ENCODE results near the gene PLLP.

Gene PLLP, protein sequence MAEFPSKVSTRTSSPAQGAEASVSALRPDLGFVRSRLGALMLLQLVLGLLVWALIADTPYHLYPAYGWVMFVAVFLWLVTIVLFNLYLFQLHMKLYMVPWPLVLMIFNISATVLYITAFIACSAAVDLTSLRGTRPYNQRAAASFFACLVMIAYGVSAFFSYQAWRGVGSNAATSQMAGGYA

DNA sequence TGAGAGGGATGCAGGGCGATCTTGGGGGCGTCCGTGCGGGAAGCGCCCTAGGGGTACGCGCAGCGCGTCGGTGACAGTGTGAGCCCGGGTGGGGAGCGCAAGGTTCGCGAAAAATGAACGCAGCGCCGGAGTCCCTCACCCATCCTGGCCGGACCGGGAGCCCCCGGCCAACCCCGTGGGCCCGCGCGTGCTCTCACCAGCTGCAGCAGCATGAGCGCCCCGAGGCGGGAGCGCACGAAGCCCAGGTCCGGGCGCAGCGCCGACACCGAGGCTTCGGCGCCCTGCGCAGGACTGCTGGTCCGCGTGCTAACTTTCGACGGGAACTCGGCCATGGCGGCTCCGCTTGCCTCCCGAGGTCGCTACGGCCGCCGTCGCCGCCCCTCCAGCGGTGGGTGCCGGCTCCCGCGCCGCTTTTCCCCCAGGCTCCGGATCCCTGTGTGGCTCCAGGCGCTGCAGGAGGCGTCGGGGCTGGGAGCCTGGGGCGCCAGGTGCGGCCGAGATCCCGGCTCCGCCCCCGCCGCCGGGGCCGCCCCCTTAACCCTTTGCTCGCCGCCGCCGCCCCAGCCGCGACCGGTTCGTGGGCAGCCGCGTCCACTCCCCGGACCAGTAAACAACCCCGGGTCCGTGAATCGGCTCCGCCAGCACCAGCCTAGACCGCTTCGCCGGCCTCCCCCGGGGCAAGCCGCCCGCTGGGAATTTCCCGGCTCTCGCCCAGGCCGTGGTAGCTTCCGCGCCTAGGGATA lies at the start of gene PLLP:
PLLP (minus strand) TSS at position 464 of the 743 bp plus-strand sequence; CDS start at position 332, 132 bp downstream.
- DNase-seq: peak; percentile 53

DNA sequence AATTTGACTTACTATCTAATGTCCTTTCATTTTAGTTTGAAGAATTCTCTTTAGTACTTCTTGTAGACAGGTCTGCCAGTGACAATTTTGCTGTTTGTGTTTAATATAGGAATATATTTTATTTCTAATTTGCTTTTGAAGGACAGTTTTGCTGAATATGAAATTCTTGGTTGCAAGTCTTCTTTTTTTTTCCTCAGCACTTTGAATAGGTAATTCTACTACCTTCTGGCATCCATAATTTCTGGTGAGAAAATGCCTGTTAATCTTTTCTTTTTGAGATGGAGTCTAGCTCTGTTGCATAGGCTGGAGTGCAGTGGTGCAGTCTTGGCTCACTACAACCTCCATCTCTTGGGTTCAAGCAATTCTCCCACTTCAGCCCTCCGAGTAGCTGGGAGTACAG lies 48.9 kb upstream of the PLLP start:
- DNase-seq: no peak

DNA sequence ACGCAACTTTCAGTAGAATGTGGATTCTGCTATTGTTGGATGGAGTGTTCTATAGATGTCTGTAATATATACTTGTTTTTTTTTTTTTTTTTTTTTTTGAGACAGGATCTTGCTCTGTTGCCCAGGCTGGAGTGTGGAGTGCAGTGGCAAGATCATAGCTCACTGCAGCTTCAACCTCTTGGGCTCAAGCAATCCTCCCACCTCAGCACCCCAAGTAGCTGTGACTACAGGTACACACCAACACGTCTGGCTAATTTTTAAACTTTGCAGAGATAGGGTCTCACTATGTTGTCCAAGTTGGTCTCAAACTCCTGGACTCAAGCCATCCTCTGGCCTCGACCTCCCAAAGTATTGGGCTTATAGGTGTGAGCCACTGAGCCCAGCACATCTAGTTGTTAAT lies 46.9 kb upstream of the PLLP start:
- no peak for DNase-seq

DNA sequence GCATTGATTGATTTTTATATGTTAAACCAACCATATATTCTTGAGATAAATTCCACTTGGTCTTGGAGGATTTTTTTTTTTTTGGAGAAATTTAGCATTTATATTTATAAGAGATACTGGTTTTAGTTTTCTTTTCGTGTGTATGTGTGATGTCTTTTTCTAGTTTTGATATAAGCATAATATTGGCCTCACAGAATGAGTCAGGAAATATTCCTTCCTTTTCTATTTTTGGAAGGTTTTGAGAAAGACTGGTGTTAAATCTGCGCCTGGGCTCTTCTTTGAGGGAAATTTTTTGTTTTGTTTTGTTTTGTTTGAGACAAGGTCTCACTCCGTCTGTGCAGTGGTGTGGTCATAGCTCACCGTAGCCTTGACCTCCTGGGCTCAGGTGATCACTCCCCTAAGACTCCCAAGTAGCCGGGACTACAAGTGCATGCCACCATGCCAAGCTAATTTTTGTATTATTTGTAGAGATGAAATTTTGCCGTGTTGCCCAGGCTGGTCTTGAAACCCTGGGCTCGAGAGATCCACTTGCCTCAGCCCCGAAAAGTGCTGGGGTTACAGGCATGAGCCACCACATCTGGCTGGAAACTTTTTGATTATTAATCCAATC lies 45.4 kb upstream of the PLLP start:
- no peak for DNase-seq

DNA sequence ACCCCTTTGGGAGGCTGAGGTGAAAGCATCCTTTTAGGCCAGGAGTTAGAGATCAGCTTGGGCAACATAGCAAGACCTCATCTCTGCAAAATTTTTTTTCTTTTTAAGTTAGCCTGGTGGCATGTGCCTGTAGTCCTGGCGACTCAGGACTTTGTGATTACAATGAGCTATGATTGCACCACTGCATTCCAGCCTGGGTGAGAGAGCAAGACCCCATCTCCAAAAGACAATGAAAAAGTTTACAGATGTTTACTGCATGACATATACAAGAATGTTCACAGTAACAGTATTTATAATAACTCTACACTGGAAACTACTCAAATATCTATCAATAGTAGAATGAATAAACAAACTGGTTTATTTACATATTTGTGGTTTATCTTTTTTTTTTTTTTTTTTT lies 41.0 kb upstream of the PLLP start:
- no peak for DNase-seq

DNA sequence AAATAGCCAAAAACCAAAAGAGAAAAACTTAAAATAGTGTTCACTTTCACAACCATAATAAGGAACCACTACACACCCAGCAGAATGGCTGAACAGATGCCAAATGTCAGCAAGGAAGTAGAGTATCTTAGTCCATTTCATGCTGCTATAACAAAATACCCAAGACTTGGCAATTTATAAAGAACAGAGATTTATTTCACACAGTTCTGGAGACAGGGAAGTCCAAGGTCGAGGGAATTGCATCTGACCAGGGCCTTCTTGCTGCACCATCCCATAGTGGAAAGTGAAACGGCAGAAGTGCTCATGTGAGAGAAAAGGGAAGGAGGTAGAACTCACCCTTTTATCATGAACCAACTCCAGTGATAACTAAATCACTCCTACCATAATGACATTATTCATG lies 40.3 kb upstream of the PLLP start:
- DNase-seq: no peak

DNA sequence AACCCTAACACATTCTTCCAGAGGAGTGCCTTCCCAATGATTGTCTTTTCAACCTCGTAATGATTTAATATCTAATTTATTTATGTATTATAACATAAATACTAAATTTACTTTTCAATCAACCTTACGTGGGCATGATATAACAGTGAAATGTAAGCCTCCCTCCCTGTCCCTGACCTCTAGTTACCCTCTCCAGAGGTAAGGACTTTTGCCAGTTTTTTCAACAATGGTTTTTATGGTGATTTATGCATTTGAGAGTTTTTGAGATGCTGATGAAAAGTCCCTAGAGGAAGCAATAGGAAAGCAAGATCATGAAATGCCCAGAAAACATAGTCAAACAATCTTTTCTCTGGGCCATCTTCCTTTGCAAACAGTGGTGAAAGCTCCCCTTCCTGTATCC lies 35.2 kb upstream of the PLLP start:
- no peak for DNase-seq

DNA sequence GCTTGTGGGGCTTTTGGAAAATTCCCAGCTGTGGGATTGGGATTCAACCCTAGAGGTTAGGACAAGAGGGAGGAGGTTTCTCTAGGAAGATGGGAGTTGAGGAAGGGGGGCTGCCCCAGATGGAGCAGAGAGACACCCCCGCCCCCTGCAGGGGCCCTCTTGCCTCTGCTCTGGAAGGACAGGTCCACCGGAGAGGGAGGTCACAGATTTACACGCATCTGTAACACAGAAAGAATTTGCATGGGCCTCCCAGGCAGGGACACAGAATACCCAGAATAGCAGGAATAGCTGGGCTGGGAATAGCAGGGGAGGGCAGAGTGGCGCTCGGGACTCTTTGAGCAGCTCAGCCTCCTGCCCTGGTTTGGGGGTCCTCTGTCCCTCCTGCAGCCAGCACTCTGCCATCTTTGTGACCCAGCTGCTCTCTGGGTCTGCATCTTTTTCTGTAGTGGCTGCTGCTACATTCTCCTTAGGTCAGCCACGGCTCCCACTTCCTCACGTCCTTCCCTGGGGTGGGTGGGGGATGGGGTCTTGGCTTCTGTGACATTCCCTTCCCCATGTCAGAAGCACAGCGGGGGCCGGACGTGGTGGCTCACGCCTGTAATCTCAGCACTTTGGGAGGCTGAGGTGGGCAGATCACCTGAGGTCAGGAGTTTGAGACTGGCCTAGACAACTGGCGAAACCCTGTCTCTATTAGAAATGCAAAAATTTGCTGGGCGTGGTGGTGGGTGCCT lies 33.9 kb upstream of the PLLP start:
- no peak for DNase-seq

DNA sequence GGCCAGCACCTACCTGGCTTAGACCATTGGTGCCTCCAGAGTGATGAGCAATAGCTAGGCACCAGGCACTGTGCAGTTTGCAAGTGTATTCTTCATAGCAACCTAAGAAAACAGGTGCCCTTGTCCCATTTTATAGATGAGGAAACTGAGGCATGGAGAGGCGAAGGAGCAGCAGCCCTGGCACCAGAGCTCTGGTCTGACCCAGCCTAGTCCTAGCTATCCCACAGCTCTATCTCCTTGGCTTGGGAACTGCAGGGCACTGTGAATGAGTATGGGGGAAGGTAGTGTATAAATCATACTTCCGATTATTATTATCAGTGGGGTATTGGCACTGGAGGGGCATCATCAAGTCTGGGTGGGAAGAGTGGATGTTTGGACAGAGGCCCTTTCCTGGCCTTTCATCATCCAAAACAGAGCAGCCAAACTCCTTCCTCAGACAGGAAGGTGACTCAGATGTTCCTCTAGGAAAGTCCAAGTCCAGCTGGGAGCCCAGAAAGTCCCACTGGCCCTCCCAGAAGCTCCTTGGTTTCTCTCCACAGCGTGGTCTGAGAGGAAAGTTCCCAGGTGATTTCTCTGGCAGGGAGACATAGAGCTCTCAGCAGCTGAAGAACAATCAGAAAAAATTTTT lies 32.0 kb upstream of the PLLP start:
- DNase-seq: no peak

DNA sequence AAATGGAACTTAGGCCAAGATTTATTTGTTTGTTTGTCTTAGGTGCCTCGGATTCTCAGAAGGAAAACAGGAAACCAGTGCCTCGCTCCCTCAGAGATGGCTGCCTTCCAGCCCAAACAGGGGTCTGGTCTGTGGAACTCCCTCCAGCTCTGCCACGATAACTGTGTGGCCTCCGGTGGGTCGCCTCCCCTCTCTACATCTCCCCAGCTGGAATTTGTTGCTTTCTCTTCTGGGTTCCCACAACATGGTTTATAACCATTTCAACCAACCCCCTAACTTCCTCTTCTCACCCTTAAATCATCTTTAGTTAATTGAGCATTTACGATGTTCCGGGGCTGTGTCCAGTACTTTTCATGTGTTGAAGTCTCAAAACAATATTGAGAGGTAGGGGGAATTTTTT lies 30.9 kb upstream of the PLLP start:
- no peak for DNase-seq

DNA sequence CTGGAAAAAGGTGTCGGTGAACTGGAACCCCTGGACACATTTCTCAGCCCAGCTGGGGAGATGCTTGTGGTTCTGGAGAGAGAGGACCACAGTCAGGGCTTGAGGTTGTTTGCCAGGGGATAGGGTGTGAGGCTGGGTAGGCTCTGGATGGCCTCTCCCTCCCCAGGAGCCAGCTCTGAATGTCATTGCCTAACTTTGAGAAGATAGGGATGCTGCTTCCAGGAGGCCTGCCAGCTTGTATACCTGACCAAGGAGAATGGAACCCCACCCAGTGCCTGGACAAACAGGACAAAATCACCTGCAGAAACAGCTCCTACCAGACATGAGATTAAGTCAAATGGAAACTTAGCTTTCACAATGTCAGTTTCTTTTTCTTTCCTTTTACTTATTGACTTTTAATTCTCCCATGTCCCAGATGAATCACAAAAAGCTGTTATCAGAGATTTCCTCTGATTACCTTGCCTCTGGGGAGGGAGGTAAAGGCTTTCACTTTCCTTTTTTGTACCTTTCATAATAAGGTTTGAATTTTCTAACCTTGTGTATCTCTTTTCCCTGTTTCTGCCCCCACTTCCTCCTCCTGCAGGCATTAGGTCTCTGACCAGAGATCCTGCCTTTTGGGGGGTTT lies 29.8 kb upstream of the PLLP start:
- no peak for DNase-seq

DNA sequence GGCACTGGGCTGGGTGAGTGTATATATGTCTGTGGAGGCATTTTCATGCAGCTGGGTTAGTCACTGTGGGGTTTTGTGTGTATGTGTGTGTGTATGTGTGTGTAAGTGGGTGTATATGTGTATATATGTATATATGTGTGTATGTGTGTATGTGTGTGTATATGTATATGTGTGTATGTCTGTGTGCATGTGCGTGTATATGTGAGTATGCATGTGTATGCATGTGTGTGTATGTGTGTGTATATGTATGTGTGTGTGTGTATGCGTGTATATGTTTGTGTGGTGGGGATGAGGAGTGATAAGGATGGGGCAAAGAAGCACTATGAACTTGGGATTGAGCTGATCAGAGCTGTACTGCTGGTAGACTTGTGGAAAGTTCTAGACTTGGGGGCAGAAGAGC lies 29.0 kb upstream of the PLLP start:
- DNase-seq: no peak

DNA sequence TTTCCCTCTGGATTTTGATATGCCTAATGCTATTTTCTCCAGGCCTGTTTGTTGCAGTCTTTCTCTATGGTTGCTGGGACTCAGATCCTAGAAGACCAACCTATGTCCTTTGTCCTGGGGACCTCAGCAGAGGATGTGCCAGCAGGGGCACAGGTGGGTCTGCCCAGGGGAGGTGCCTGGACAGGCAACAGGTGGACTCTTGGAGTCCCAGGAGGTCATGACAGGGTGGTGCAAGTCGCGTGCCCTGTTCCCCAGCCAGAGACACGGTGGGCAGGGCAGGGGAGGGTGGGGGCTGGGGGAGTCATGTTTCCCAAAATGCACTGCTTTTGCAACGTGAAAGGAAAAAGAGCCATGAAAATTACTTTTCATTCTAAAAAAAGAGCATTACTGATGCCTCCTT lies 26.3 kb upstream of the PLLP start:
- no peak for DNase-seq

DNA sequence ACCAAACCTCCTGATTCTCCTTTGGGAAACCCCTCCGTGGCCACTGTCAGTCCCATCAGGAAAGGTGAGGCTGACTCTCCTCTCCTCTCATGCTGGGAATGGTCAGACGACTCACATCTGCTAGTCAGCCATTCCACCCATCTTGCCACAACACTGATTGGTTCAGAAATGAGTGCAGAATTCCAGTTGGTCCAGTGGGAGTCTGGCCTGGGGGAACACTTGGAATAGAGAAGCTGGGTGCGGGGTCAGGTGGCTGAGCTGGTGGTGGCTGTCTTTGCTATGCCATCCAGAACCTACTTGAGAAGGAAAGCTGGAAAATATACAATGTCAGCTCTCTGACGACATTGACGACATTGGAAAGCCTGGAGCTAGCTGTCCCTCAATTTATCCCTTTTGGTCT lies 23.6 kb upstream of the PLLP start:
- DNase-seq: no peak

DNA sequence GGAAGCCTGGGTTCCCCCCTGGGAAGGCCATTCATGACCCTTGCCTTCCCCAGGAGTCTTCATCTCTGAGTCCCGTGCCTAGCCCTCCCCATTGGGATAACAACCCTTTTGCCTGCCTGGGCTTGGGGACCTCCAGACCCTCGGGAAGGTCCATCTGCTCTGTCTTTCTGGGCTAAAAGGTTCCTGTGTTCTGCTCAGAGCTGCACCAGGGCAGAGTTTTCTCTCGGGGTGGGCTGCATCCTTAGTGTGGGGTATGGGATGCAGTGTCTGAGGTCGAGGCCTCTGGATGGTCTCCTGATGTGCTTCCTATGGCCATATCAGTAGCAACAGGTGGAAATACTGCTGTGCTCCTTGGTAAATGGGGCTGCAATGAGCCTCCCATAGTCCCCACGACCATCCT lies 22.9 kb upstream of the PLLP start:
- no peak for DNase-seq

DNA sequence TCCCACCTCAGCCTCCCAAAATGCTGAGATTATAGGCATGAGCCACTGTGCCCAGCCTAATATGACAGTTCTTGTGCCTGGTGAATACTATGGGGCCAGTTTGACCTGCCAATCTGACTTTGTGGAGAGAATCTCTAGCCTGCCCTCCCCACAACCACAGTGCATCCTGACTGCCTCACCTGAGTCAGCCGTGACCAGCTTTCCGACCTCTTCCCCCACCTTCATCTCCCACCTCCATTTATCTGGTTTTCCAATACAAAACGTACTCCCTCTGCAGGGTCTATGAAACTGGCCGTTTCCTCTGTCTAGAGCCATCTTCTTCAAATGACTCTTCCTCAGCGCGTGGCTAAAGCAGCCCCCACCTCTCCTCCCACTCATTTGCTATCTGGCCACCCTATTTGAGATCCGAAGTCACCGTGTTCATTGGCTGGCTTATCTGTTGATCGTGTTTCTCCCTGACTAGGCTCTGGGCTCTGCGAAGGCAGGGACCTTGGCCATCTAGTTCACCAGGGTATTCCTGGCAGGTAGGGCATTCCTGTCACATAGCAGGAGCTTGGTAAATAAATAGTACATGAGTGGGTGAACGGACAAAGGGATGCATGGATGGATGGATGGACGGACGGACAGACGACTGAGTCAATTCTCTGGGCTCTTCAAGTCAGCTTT lies 22.3 kb upstream of the PLLP start:
- no peak for DNase-seq

DNA sequence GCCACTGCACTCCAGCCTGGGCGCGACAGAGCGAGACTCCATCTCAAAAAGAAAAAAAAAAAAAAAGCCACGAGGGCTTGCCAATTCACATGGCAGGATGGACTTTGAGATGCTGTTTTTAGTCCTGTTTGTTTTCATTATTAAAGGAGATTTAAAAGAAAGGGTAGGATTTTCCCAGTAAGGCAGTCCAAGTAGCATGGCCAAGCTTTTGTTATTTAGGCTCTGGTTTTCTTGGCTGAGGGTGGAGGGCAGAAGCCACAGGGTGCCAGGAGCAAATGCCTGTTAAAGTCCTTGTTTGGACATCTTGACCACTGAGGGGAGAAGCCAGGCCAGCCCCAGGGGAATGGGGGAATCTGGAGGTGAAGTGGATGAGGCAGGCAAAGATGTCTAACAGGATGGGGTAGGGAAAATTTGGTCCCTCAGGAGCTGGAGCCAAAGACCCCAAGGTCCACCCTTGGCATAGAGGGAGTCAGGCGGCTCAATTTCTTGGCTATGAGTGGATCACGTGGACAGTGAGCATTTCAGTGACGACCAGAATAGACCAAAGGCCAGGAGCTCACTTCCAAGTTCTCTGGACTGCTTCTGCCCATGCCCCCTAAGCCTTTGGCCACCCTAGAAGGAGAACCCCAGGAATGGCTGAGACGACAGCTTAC lies 20.8 kb upstream of the PLLP start:
- DNase-seq: no peak

DNA sequence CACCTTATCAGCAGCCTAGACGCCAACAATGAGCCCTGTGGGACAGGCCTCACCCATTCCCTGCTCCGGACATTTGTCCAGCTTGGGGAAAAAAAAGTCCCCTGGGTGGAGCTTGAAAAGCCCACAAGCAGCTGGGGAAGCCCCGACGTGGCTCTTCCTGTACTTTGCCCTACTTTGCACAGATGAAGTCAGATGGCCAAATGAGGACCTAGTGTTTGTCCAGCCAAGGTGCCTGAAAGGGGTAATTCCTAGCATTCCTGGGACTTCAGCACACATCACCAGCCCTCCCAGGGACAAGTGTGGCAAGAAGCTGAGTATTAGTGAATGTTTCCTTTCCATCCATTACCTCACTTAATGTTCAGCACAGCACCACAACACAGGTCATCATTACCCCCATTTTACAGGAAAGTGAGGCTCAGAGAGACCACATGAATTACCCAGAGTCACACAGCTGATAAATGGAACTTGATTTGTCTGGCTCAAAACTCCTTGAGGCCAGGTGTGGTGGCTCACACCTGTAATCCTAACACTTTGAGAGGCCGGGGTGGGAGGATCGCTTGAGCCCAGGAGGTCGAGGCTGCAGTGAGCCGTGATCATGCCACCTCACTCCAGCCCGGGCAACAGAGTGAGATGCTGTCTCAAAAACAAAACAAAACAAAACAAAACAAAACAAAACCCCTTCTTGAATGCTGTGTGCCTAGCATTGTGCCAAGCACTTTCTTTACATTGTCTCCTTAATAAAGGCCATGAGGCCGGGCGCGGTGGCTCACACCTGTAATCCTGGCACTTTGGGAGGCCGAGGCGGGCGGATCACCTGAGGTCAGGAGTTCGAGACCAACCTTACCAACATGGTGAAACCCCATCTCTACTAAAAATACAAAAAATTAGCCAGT lies 19.9 kb upstream of the PLLP start:
- no peak for DNase-seq

DNA sequence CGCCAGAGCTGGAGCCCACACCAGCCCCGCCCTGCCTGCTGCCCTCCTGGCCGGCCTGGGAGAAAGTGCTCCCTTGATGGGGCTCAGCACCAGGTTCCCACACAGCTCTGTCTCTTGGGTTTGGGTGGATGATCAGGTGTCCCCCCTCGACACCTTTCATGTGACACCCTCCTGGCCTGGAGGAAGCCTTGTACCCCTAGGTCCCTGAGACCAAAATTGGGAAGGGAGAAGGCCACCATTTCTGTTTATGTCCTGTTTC lies 19.4 kb upstream of the PLLP start:
- no peak for DNase-seq

DNA sequence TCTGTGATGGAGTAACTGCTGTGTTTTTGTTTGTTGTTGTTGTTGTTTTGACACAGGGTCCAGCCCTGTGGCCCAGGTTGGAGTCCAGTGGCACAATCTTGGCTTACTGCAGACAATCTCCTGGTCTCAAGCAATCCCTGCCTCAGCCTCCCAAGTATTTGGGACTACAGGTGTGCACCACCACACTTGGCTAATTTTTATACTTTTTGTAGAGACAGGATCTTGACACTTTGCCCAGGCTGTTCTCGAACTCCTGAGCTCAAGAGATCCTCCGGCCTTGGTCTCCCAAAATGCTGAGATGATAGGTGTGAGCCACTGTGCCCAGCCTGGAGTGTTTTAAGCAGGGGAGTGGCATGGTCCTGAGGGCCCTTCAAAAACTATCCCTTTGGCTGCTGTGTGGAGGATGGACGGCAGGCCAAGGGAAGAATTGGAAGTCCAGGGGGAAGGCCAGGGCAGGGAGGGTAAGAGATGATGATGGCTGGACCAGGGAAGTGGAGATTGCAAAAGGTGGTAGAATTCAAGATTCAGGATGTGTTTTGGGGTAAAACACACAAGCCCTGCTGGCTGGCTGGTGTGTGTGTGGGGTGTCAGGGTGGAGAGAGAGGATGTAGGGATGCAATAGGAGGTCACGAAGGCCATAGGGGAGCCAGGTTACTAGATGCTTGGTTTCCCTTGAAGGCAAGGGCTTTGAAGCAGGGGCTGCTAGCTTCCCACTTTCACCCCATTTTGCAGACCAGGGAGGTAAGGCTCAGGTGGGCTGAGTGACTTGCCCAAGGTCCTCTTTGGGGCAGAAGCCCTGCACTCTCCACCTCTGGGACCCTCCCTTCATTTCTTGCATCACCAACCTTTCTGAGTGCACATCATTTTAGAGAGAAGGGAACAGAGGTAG lies 18.8 kb upstream of the PLLP start:
- no peak for DNase-seq

Data from NCI-H774 (cell line).